Caco-2 (cell line): ENCODE measurements around the gene ABHD6. TPM values are rescaled to one million over a fixed set of nuclear protein-coding genes. Genes with fewer than 3 reads are reported as not detected.

Source experiments
- BruUV-seq: library from RNA; stranded (reverse); fragments of 400-500 nt; replicated peaks from 2 replicates; lab custom pipeline; 2021; lab: Mats Ljungman, UMichigan
- CTCF ChIA-PET: fragments of 300-600 bp; sonication (Branson Sonifier 250); formaldehyde crosslinking; loops from one replicate; lab custom pipeline; 2022; ENCODE audit warnings: antibody characterized with exemption; lab: Charles Lee
- POLR2A ChIA-PET: fragments of 300-600 bp; sonication (Branson Sonifier 250); formaldehyde crosslinking; loops from one replicate; lab custom pipeline; 2022; ENCODE audit warnings: antibody characterized with exemption; lab: Charles Lee
- DNase-seq, 2 experiments: peaks; one replicate each; pipeline versions ENCODE4 v3.0.0 to v3.0.0-alpha.2; 2020 to 2022
- H3K27me3 ChIP-seq: replicated peaks from 2 replicates; pipeline ENCODE4 v1.6.0; 2011; ENCODE audit warnings: low read length; ENCODE audit not compliant: control insufficient read depth, insufficient read depth
- H3K36me3 ChIP-seq: 2 replicates; pipeline ENCODE4 v1.5.1; 2011; ENCODE audit warnings: low read length; ENCODE audit not compliant: control insufficient read depth, insufficient read depth
- H3K4me1 ChIP-seq: fragments of 250-450 bp; sonication (Bioruptor Pico); 2 replicates; pipeline ENCODE4 v1.5.1; 2020; ENCODE audit warnings: mild to moderate bottlenecking
- H3K4me3 ChIP-seq: 2 replicates; pipeline ENCODE4 v1.5.1; 2011; ENCODE audit warnings: low read depth, mild to moderate bottlenecking, control low read depth, low read length
- H3K9me3 ChIP-seq: fragments of 250-450 bp; sonication (Bioruptor Pico); 2 replicates; pipeline ENCODE4 v1.5.1; 2020; ENCODE audit warnings: mild to moderate bottlenecking, moderate library complexity
- H3K27ac Mint-ChIP-seq: one replicate; pipeline ENCODE4 v1.8.0; 2022; ENCODE audit warnings: mixed read lengths; ENCODE audit not compliant: unreplicated experiment
- H3K27me3 Mint-ChIP-seq: one replicate; pipeline ENCODE4 v1.8.0; 2022; ENCODE audit warnings: mixed read lengths; ENCODE audit not compliant: insufficient read depth, unreplicated experiment
- H3K36me3 Mint-ChIP-seq: one replicate; pipeline ENCODE4 v1.8.0; 2022; ENCODE audit warnings: mild to moderate bottlenecking, mixed read lengths; ENCODE audit not compliant: insufficient read depth, unreplicated experiment
- H3K4me1 Mint-ChIP-seq: one replicate; pipeline ENCODE4 v1.8.0; 2022; ENCODE audit warnings: low read depth, mixed read lengths; ENCODE audit not compliant: unreplicated experiment
- H3K4me3 Mint-ChIP-seq: one replicate; pipeline ENCODE4 v1.8.0; 2022; ENCODE audit warnings: mild to moderate bottlenecking, moderate library complexity, mixed read lengths; ENCODE audit not compliant: unreplicated experiment
- H3K9me3 Mint-ChIP-seq: one replicate; pipeline ENCODE4 v1.8.0; 2022; ENCODE audit warnings: mixed read lengths; ENCODE audit not compliant: unreplicated experiment
- intact Hi-C: fragments of 100-400 bp; cut with micrococcal nuclease; formaldehyde crosslinking; loops from one replicate; pipeline ENCODE4 v1.10.0; 2022; ENCODE audit not compliant: unreplicated experiment
- total RNA-seq: library from RNA; stranded (reverse); gene quantifications from 2 replicates; pipeline ENCODE4 v1.2.3, GENCODE V29; 2022
- TF ChIP-seq, protein P1 (sequence below), 2 experiments: fragments of 200-600 bp in 1 of 2; IDR thresholded peaks; 1 replicate in 1 of 2; 2 replicates in 1 of 2; pipeline versions ENCODE4 v1.5.1 to v1.8.0; 2011 to 2022; ENCODE audit warnings: antibody characterized with exemption in 1 of 2, control low read depth in 1 of 2, inconsistent platforms in 1 of 2, low read depth in 1 of 2, low read length in 1 of 2, mild to moderate bottlenecking in 1 of 2, moderate library complexity in 1 of 2; ENCODE audit not compliant: insufficient read depth in 1 of 2, severe bottlenecking in 1 of 2, unreplicated experiment in 1 of 2

Gene ABHD6
- total RNA-seq, 1 experiment from 2014 or later, result 16.1 TPM

DNA sequence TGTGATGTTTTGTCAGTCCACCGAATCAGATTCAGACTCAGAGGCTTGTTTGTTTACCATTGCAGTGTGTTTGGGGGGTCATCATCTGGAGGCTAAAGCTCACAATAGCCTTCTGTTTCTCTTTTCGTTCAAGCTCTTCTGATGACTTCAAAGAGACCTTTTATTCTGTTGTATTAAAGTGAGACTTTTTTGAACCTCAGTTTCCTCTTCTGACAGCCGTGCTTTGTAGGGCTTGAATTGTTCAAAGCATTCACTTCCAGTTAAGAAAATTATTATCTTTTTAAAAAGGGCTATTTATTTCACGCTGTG lies 96.4 kb downstream of the ABHD6 start:
- Mint-ChIP-seq H3K9me3 (no peaks in the 10 kb centered on the region), H3K27me3 (no peaks in the 10 kb centered on the region), H3K4me3 (peak overlapping the region; percentile 89), H3K27ac (no peak overlapping the region), H3K36me3 (peaks cover under 1% of the 10 kb centered on the region), H3K4me1 (peaks cover 13% of the 10 kb centered on the region)
- CTCF ChIA-PET, result interaction anchor here (0.6 to 1.4 kb wide), 4 partner anchors 28 to 82 kb away, joined by 3 to 11 read pairs (median 4); partner anchors contain the start of genes HTD2 and RPP14
- Histone ChIP-seq H3K4me1 (no peaks in the 10 kb centered on the region), H3K36me3 (no peaks in the 10 kb centered on the region), H3K27me3 (no peaks in the 10 kb centered on the region; the same call in 1 of the 2 replicates), H3K4me3 (peak overlapping the region; percentile 73), H3K9me3 (no peaks in the 10 kb centered on the region)
- intact Hi-C loops, result no loop called here
- POLR2A ChIA-PET, result no interaction called here
- BruUV-seq, result no TSS peak
- DNase-seq, result no peak
- TF ChIP-seq, protein P1, sequence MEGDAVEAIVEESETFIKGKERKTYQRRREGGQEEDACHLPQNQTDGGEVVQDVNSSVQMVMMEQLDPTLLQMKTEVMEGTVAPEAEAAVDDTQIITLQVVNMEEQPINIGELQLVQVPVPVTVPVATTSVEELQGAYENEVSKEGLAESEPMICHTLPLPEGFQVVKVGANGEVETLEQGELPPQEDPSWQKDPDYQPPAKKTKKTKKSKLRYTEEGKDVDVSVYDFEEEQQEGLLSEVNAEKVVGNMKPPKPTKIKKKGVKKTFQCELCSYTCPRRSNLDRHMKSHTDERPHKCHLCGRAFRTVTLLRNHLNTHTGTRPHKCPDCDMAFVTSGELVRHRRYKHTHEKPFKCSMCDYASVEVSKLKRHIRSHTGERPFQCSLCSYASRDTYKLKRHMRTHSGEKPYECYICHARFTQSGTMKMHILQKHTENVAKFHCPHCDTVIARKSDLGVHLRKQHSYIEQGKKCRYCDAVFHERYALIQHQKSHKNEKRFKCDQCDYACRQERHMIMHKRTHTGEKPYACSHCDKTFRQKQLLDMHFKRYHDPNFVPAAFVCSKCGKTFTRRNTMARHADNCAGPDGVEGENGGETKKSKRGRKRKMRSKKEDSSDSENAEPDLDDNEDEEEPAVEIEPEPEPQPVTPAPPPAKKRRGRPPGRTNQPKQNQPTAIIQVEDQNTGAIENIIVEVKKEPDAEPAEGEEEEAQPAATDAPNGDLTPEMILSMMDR (IDR thresholded peaks at IDR 0.05; ENCODE audit: insufficient read depth in 1 of 2, low read depth in 1 of 2, low read length in 1 of 2, severe bottlenecking in 1 of 2, unreplicated experiment in 1 of 2), result no peak

DNA sequence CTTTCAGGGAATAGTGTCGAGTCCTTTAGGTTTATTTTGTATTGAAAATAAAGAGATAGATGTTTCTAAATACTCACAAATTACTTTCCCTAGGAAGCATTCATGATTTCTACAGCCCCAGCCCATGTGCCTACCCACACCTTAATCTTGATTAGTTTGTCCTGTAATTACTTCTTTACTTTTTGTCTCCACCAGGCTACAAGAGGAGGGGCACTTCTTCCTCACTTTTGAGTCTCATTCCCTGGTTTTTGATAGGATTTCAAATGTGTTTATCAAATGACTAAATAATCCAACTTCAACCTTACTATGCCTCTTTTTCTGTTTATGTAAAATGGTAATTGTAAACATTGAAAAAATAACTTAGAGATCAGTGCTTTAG lies 96.9 kb downstream of the ABHD6 start:
- Mint-ChIP-seq H3K27ac (peak overlapping the region; percentile 77), H3K36me3 (peaks cover 5% of the 10 kb centered on the region), H3K9me3 (no peaks in the 10 kb centered on the region), H3K27me3 (no peaks in the 10 kb centered on the region), H3K4me3 (peak overlapping the region; percentile 35), H3K4me1 (peaks cover 13% of the 10 kb centered on the region)
- CTCF ChIA-PET, result interaction anchor here (0.8 to 1.2 kb wide), 2 partner anchors 81 kb away, joined by 4 to 6 read pairs; no protein-coding TSS in a partner anchor
- Histone ChIP-seq H3K36me3 (no peaks in the 10 kb centered on the region), H3K4me3 (no peak overlapping the region), H3K4me1 (no peaks in the 10 kb centered on the region), H3K9me3 (no peaks in the 10 kb centered on the region), H3K27me3 (no peaks in the 10 kb centered on the region; the same call in 1 of the 2 replicates)
- DNase-seq, result no peak
- POLR2A ChIA-PET, result no interaction called here
- TF ChIP-seq, protein P1 (IDR thresholded peaks at IDR 0.05; ENCODE audit: insufficient read depth in 1 of 2, low read depth in 1 of 2, low read length in 1 of 2, severe bottlenecking in 1 of 2, unreplicated experiment in 1 of 2), result no peak
- intact Hi-C loops, result no loop called here
- TSS peak; percentile 24 for BruUV-seq

DNA sequence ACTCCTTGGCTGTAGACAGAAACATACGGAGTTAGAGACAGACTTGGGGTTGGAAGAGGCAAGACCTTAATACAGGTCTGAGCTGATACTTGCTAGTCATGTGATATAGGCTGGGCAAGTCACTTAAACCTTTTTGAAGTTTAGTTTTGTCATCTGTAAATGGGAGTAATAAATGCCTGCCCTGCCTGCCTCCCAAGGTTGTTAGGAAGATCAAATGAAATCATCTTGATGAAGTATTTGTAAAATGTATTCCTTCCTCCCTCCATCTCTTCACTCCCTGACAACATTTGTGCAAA lies 98.0 kb downstream of the ABHD6 start:
- Histone ChIP-seq H3K4me3 (no peak overlapping the region), H3K4me1 (no peaks in the 10 kb centered on the region), H3K36me3 (no peaks in the 10 kb centered on the region), H3K27me3 (no peaks in the 10 kb centered on the region; the same call in 1 of the 2 replicates), H3K9me3 (no peaks in the 10 kb centered on the region)
- BruUV-seq, result no TSS peak
- ChIA-PET POLR2A (interaction anchor here (0.5 kb wide), 1 partner anchor 10 kb away, joined by 3 read pairs; no protein-coding TSS in a partner anchor), CTCF (interaction anchor here (1.0 to 1.2 kb wide), 2 partner anchors 80 to 270 kb away, joined by 3 to 4 read pairs; no protein-coding TSS in a partner anchor)
- no peaks in the 10 kb centered on the region for H3K9me3 Mint-ChIP-seq
- TF ChIP-seq, protein P1 (IDR thresholded peaks at IDR 0.05; ENCODE audit: insufficient read depth in 1 of 2, low read depth in 1 of 2, low read length in 1 of 2, severe bottlenecking in 1 of 2, unreplicated experiment in 1 of 2), result no peak
- intact Hi-C loops, result no loop called here
- H3K27me3 Mint-ChIP-seq, result no peaks in the 10 kb centered on the region
- peaks cover 5% of the 10 kb centered on the region for H3K36me3 Mint-ChIP-seq
- H3K27ac Mint-ChIP-seq, result peak overlapping the region; percentile 77
- no peak overlapping the region for H3K4me3 Mint-ChIP-seq
- DNase-seq, result no peak
- peaks cover 13% of the 10 kb centered on the region for H3K4me1 Mint-ChIP-seq
